DND-41 (cell line): ENCODE results near the gene OR2A7.
"Not testable (repeated sequence)": the region's sequence is repeated elsewhere in the genome, so short reads cannot be mapped to it uniquely, and the experiment has no call there.

Experiments used
- CTCF ChIP-seq: IDR thresholded peaks from 2 replicates; pipeline ENCODE4 v1.5.1; 2012; ENCODE audit warnings: borderline replicate concordance, low read length, moderate library complexity, mild to moderate bottlenecking; ENCODE audit not compliant: poor library complexity, severe bottlenecking; ENCODE audit errors: extremely low read depth
- EZH2 ChIP-seq: IDR thresholded peaks from 3 replicates; pipeline ENCODE4 v1.6.1; 2012; ENCODE audit warnings: borderline replicate concordance, low read depth, mild to moderate bottlenecking, moderate library complexity, low read length, inconsistent platforms; ENCODE audit not compliant: severe bottlenecking

DNA sequence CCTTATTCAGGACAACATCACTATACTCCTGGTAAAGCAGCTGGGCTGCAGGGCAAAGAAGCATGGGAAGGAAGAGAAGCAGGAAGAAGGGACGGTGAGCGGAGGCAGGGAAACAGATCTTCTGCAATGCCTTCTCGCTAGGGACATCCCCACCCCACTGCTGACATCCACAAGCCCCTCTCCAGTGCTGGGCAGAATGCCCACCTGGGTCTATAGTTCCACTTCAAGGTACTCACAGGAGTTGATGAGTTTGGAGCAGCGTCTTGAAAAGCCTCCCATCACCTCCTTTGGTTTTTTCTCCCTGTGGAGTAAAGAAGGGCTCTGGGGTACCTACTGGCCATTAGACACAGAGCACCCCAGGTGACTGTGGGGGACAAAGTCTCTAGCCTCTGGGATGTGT, 17.9 kb upstream of the OR2A7 start:
- TF ChIP-seq CTCF, EZH2: not testable (repeated sequence)
